ENCODE measurements around the gene DDAH1. TPM values are rescaled to one million over a fixed set of nuclear protein-coding genes. Genes with fewer than 3 reads are reported as not detected.

The DDAH1 gene
- total and polyA plus RNA-seq, 2 experiments from 2014 or later, result 29.4 to 41.7 TPM

DNA sequence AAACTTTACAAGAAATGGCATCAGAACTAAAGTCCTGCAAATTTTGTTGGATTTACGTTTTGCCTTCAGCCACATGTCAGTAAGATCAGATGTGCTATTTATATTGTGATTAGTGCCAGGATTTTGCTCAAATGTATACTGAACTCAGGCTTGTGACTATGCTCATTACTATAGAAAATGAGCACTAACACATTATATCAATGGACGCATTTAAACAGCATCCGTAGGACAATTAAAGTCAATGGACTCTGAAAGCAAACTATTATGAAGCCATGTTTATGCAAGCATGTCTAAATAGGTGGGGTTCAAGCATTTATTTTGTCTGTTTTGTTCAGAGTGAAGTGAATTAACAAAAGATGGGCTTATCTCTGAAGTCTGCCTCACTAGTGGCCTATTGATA is 20.6 kb upstream of the DDAH1 start:
- Mint-ChIP-seq H3K4me1 (no peaks in the 10 kb centered on the region), H3K4me3 (no peak overlapping the region), H3K9me3 (no peaks in the 10 kb centered on the region), H3K36me3 (ENCODE audit: low read depth) (no peaks in the 10 kb centered on the region), H3K27me3 (ENCODE audit: insufficient read depth, low read depth, poor library complexity) (no peaks in the 10 kb centered on the region), H3K27ac (no peak overlapping the region)
- no peaks in the 10 kb centered on the region for H3F3A ChIP-seq (replicated peaks; ENCODE audit: low read depth)
- H3K4me2 ChIP-seq, result no peak overlapping the region
- H3K4me3 ChIP-seq, result no peak overlapping the region
- no peaks in the 10 kb centered on the region for H4K20me1 ChIP-seq (replicated peaks; ENCODE audit: insufficient read depth)
- ATAC-seq, result no peak
- TF ChIP-seq EZH2phosphoT487 (IDR thresholded peaks at IDR 0.05; ENCODE audit: unreplicated experiment), result no peak
- no peak for TF ChIP-seq EZH2 (IDR thresholded peaks at IDR 0.05; ENCODE audit: low read depth, unreplicated experiment)
- no peak for TF ChIP-seq NANOG (IDR thresholded peaks at IDR 0.05; ENCODE audit: borderline replicate concordance)
- TF ChIP-seq ETS1 (IDR thresholded peaks at IDR 0.05), result no peak
- no peak for TF ChIP-seq ZNF462 (CRISPR knock-in tag; IDR thresholded peaks at IDR 0.05)
- TF ChIP-seq, protein P1, sequence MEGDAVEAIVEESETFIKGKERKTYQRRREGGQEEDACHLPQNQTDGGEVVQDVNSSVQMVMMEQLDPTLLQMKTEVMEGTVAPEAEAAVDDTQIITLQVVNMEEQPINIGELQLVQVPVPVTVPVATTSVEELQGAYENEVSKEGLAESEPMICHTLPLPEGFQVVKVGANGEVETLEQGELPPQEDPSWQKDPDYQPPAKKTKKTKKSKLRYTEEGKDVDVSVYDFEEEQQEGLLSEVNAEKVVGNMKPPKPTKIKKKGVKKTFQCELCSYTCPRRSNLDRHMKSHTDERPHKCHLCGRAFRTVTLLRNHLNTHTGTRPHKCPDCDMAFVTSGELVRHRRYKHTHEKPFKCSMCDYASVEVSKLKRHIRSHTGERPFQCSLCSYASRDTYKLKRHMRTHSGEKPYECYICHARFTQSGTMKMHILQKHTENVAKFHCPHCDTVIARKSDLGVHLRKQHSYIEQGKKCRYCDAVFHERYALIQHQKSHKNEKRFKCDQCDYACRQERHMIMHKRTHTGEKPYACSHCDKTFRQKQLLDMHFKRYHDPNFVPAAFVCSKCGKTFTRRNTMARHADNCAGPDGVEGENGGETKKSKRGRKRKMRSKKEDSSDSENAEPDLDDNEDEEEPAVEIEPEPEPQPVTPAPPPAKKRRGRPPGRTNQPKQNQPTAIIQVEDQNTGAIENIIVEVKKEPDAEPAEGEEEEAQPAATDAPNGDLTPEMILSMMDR (conservative IDR thresholded peaks at IDR 0.05; ENCODE audit: low read depth in 2 of 2), result no peak
- TF ChIP-seq REST (IDR thresholded peaks at IDR 0.05; ENCODE audit: unreplicated experiment), result no peak
- no peak for TF ChIP-seq ZNF331 (CRISPR knock-in tag; IDR thresholded peaks at IDR 0.05; ENCODE audit: low read depth)
- TF ChIP-seq POLR2AphosphoS5 (IDR thresholded peaks at IDR 0.05; ENCODE audit: low read depth), result no peak
- TF ChIP-seq JUNB (IDR thresholded peaks at IDR 0.05; ENCODE audit: unreplicated experiment), result no peak
- H3K4me1 ChIP-seq (ENCODE audit: insufficient read depth), result no peaks in the 10 kb centered on the region
- no peak overlapping the region for H3K27ac ChIP-seq (ENCODE audit: low read depth)
- no peak overlapping the region for H2AFZ ChIP-seq
- no peak for DNase-seq (ENCODE audit: low spot score)
- no peaks in the 10 kb centered on the region for H3K9me2 ChIP-seq (ENCODE audit: insufficient read depth)
- H3K79me2 ChIP-seq (replicated peaks; ENCODE audit: insufficient read depth), result no peaks in the 10 kb centered on the region
- no peaks in the 10 kb centered on the region for H3K27me3 ChIP-seq (ENCODE audit: insufficient read depth)
- no peaks in the 10 kb centered on the region for H3K36me3 ChIP-seq (ENCODE audit: insufficient read depth)

Measured in GM23338 (cell line).